ENCODE results near the gene CLDN34. TPM values are rescaled to one million over a fixed set of nuclear protein-coding genes. Genes with fewer than 3 reads are reported as not detected.

The CLDN34 gene
- total RNA-seq, 1 experiment from 2014 or later: not detected

GRCh38 chrX:9937761-9938160 lies 29.4 kb upstream of the CLDN34 start:
- Mint-ChIP-seq H3K9me3 (ENCODE audit: unreplicated experiment) (no peaks in the 10 kb centered on the region), H3K4me1 (ENCODE audit: insufficient read depth, unreplicated experiment) (no peaks in the 10 kb centered on the region), H3K27ac (ENCODE audit: low read depth, unreplicated experiment) (no peak overlapping the region), H3K27me3 (ENCODE audit: insufficient read depth, unreplicated experiment) (no peaks in the 10 kb centered on the region), H3K4me3 (ENCODE audit: unreplicated experiment) (no peak overlapping the region), H3K36me3 (ENCODE audit: insufficient read depth, unreplicated experiment) (peaks cover 4% of the 10 kb centered on the region)
- intact Hi-C loops (cut with micrococcal nuclease): no loop called here
- ChIA-PET POLR2A (no interaction called here), CTCF (no interaction called here)
- no peak for DNase-seq (ENCODE audit: unreplicated experiment)
- no TSS peak for BruUV-seq (replicated peaks)
- TF ChIP-seq CTCF (IDR thresholded peaks at IDR 0.05; ENCODE audit: unreplicated experiment): no peak

- Mint-ChIP-seq H3K36me3 (ENCODE audit: insufficient read depth, unreplicated experiment) (peaks cover 4% of the 10 kb centered on the region), H3K9me3 (ENCODE audit: unreplicated experiment) (peaks cover 5% of the 10 kb centered on the region), H3K27me3 (ENCODE audit: insufficient read depth, unreplicated experiment) (no peaks in the 10 kb centered on the region), H3K4me3 (ENCODE audit: unreplicated experiment) (no peak overlapping the region), H3K4me1 (ENCODE audit: insufficient read depth, unreplicated experiment) (no peaks in the 10 kb centered on the region), H3K27ac (ENCODE audit: low read depth, unreplicated experiment) (no peak overlapping the region)
- POLR2A ChIA-PET: no interaction called here
- DNase-seq (ENCODE audit: unreplicated experiment): no peak
- no TSS peak for BruUV-seq (replicated peaks)
- CTCF ChIA-PET: no interaction called here
- no peak for TF ChIP-seq CTCF (IDR thresholded peaks at IDR 0.05; ENCODE audit: unreplicated experiment)
- intact Hi-C loops (cut with micrococcal nuclease): no loop called here
These were observed 28.6 kb upstream of the CLDN34 start for GRCh38 chrX:9938516-9938915.

GRCh38 chrX:9940421-9940820 lies 26.7 kb upstream of the CLDN34 start:
- CTCF ChIA-PET: interaction anchor here (0.6 to 1.0 kb wide), 3 partner anchors 10 to 77 kb away, joined by 3 read pairs; no protein-coding TSS in a partner anchor
- no TSS peak for BruUV-seq (replicated peaks)
- intact Hi-C loops (cut with micrococcal nuclease): no loop called here
- Mint-ChIP-seq H3K4me3 (ENCODE audit: unreplicated experiment) (no peak overlapping the region), H3K27me3 (ENCODE audit: insufficient read depth, unreplicated experiment) (no peaks in the 10 kb centered on the region), H3K36me3 (ENCODE audit: insufficient read depth, unreplicated experiment) (peaks cover 4% of the 10 kb centered on the region), H3K27ac (ENCODE audit: low read depth, unreplicated experiment) (no peak overlapping the region), H3K9me3 (ENCODE audit: unreplicated experiment) (peaks cover 7% of the 10 kb centered on the region), H3K4me1 (ENCODE audit: insufficient read depth, unreplicated experiment) (no peaks in the 10 kb centered on the region)
- DNase-seq (ENCODE audit: unreplicated experiment): peak; percentile 95
- no peak for TF ChIP-seq CTCF (IDR thresholded peaks at IDR 0.05; ENCODE audit: unreplicated experiment)
- POLR2A ChIA-PET: interaction anchor here (0.6 to 0.8 kb wide), 2 partner anchors 8 to 42 kb away, joined by 3 read pairs; no protein-coding TSS in a partner anchor

- H3K9me3 Mint-ChIP-seq (ENCODE audit: unreplicated experiment): peaks cover 7% of the 10 kb centered on the region
- no peaks in the 10 kb centered on the region for H3K27me3 Mint-ChIP-seq (ENCODE audit: insufficient read depth, unreplicated experiment)
- intact Hi-C loops (cut with micrococcal nuclease): no loop called here
- no TSS peak for BruUV-seq (replicated peaks)
- H3K4me1 Mint-ChIP-seq (ENCODE audit: insufficient read depth, unreplicated experiment): no peaks in the 10 kb centered on the region
- no peak for TF ChIP-seq CTCF (IDR thresholded peaks at IDR 0.05; ENCODE audit: unreplicated experiment)
- peaks cover 4% of the 10 kb centered on the region for H3K36me3 Mint-ChIP-seq (ENCODE audit: insufficient read depth, unreplicated experiment)
- POLR2A ChIA-PET: no interaction called here
- H3K27ac Mint-ChIP-seq (ENCODE audit: low read depth, unreplicated experiment): no peak overlapping the region
- CTCF ChIA-PET: interaction anchor here (0.7 kb wide), 1 partner anchor 75 kb away, joined by 3 read pairs; no protein-coding TSS in a partner anchor
- H3K4me3 Mint-ChIP-seq (ENCODE audit: unreplicated experiment): no peak overlapping the region
- no peak for DNase-seq (ENCODE audit: unreplicated experiment)
These were observed 25.1 kb upstream of the CLDN34 start for GRCh38 chrX:9942086-9942485.

All from MCF 10A (cell line).